Measurements from ENCODE around the gene UQCR11. TPM values are rescaled to one million over a fixed set of nuclear protein-coding genes. Genes with fewer than 3 reads are reported as not detected.
"Not testable (repeated sequence)": the region's sequence is repeated elsewhere in the genome, so short reads cannot be mapped to it uniquely, and the experiment has no call there.

The UQCR11 gene
- total RNA-seq, 1 donor from 2014 or later, result 171 TPM

DNA sequence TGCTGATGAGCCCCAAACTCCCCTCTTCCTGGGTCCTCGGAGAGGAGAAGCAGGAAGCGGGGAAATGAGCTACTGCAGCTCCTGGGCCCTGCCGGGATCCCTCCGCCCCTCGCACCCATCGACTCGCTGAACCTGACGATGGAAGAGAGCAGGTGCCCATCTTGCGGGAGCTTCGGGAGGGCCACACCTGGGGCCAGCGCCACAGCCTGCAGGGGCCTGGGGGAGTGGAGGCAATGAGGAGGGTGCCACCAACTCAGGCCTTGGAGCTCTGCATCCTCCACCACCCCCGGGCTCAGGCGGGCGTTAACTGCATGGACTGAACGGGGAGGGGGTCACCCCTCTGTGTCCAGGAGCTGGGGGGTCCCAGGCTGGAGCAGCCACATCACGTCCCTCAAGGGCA, 38.8 kb upstream of the UQCR11 start:
- DNase-seq (ENCODE audit: low spot score, unreplicated experiment), result no peak
- H3K36me3 Mint-ChIP-seq (ENCODE audit: insufficient read depth), result peaks cover 15% of the 10 kb centered on the region
- no peaks in the 10 kb centered on the region for H3K27me3 Mint-ChIP-seq
- H3K4me3 Mint-ChIP-seq (ENCODE audit: low read depth), result no peak overlapping the region
- H3K9me3 Mint-ChIP-seq (ENCODE audit: low read depth), result no peaks in the 10 kb centered on the region
- TF ChIP-seq, protein P1, sequence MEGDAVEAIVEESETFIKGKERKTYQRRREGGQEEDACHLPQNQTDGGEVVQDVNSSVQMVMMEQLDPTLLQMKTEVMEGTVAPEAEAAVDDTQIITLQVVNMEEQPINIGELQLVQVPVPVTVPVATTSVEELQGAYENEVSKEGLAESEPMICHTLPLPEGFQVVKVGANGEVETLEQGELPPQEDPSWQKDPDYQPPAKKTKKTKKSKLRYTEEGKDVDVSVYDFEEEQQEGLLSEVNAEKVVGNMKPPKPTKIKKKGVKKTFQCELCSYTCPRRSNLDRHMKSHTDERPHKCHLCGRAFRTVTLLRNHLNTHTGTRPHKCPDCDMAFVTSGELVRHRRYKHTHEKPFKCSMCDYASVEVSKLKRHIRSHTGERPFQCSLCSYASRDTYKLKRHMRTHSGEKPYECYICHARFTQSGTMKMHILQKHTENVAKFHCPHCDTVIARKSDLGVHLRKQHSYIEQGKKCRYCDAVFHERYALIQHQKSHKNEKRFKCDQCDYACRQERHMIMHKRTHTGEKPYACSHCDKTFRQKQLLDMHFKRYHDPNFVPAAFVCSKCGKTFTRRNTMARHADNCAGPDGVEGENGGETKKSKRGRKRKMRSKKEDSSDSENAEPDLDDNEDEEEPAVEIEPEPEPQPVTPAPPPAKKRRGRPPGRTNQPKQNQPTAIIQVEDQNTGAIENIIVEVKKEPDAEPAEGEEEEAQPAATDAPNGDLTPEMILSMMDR (IDR thresholded peaks at IDR 0.05; ENCODE audit: unreplicated experiment), result no peak
- no peak overlapping the region for H3K27ac Mint-ChIP-seq
- peaks cover 1% of the 10 kb centered on the region for H3K4me1 Mint-ChIP-seq (ENCODE audit: low read depth)

DNA sequence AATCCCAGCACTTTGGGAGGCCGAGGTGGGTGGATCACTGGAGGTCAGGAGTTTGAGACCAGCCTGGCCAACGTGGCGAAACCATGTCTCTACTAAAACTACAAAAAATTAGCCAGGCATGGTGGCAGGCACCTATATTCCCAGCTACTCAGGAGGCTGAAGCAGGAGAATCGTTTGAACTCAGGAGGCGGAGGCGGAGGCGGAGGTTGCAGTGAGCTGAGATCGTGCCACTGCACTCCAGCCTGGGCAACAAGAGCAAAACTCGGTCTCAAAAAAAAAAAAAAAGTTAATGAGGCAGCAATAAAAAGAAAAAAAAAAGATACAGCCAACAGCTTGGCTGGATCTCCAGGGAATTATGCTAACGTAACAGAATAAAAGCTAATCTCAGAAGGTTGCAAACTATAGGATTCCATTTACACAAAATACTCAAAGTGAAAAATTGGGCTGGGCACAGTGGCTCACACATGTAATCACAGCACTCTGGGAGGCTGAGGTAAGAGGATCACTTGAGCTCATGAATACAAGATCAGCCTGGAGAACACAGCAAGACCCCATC, 35.7 kb upstream of the UQCR11 start:
- not testable (repeated sequence) for H3K27me3 Mint-ChIP-seq; H3K9me3 Mint-ChIP-seq (ENCODE audit: low read depth)

DNA sequence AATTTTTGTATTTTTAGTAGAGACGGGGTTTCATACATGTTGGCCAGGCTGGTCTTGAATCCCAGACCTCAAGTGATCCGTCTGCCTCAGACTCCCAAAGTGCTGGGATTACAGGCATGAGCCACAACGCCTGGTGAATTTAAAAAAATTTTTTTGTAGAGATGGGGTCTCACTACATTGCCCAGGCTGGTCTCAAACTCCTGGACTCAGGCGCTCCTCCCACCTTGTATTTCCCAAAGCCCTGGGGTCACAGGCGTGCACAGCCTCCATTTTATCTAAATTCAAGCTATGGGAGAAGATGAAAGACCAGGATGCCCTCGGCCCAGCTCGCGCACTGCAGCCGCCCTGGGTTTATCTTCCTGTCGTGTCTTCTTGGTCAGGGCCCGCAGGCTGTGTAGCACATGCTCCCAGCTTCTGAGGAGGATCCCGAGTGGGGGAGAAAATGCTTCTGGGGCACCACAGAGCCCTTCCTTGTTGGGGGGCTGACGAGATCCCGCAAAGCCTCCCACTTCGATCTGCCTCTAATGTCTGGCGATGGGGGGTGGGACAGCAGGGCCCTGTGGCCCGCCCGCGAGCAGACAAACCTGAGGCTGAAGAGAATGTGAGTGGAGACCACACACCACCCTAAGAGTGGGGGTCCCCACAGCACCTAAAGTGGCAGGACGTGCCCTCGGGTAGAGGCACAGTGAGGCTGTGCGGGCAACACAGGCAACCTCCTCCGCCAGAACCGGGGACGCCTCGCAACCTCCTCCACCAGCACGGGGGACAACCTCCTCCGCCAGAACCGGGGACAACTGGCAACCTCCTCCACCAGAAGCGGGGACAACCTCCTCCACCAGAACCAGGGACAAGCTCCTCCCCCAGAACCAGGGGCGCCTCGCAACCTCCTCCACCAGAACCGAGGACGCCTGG, 31.3 kb upstream of the UQCR11 start:
- no peaks in the 10 kb centered on the region for H3K27me3 Mint-ChIP-seq
- H3K36me3 Mint-ChIP-seq (ENCODE audit: insufficient read depth), result peaks cover 27% of the 10 kb centered on the region
- no peak for DNase-seq (ENCODE audit: low spot score, unreplicated experiment)

More for the DNA sequence above, 35.7 kb upstream of the UQCR11 start:
- not testable (repeated sequence) for H3K4me1 Mint-ChIP-seq (ENCODE audit: low read depth); H3K27ac Mint-ChIP-seq; DNase-seq (ENCODE audit: low spot score, unreplicated experiment); H3K4me3 Mint-ChIP-seq (ENCODE audit: low read depth)
- H3K36me3 Mint-ChIP-seq (ENCODE audit: insufficient read depth), result peaks cover 23% of the 10 kb centered on the region

DNA sequence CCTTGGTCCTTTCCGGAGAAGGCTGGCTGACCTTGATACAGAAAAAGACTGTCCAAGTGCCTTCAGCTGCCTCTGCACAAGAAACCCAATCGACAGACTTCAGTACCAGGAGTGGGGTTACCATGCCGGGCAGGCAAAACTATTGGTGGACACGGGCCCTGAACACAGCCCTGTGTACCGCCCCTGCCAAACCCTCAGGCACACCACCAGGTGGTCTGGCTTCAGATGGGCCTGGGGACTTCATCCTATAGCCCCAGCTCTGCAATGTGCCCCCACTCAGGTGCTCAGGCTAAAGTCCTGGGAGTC, 29.6 kb upstream of the UQCR11 start:
- Mint-ChIP-seq H3K27me3 (no peaks in the 10 kb centered on the region), H3K9me3 (ENCODE audit: low read depth) (no peaks in the 10 kb centered on the region), H3K36me3 (ENCODE audit: insufficient read depth) (peaks cover 27% of the 10 kb centered on the region), H3K4me1 (ENCODE audit: low read depth) (peaks cover 1% of the 10 kb centered on the region), H3K4me3 (ENCODE audit: low read depth) (no peak overlapping the region), H3K27ac (no peak overlapping the region)
- TF ChIP-seq, protein P1 (IDR thresholded peaks at IDR 0.05; ENCODE audit: unreplicated experiment), result no peak
- no peak for DNase-seq (ENCODE audit: low spot score, unreplicated experiment)

More for the DNA sequence above, 31.3 kb upstream of the UQCR11 start:
- no peak overlapping the region for H3K27ac Mint-ChIP-seq
- no peak overlapping the region for H3K4me3 Mint-ChIP-seq (ENCODE audit: low read depth)
- TF ChIP-seq, protein P1 (IDR thresholded peaks at IDR 0.05; ENCODE audit: unreplicated experiment), result no peak
- peaks cover 1% of the 10 kb centered on the region for H3K4me1 Mint-ChIP-seq (ENCODE audit: low read depth)
- H3K9me3 Mint-ChIP-seq (ENCODE audit: low read depth), result no peaks in the 10 kb centered on the region

DNA sequence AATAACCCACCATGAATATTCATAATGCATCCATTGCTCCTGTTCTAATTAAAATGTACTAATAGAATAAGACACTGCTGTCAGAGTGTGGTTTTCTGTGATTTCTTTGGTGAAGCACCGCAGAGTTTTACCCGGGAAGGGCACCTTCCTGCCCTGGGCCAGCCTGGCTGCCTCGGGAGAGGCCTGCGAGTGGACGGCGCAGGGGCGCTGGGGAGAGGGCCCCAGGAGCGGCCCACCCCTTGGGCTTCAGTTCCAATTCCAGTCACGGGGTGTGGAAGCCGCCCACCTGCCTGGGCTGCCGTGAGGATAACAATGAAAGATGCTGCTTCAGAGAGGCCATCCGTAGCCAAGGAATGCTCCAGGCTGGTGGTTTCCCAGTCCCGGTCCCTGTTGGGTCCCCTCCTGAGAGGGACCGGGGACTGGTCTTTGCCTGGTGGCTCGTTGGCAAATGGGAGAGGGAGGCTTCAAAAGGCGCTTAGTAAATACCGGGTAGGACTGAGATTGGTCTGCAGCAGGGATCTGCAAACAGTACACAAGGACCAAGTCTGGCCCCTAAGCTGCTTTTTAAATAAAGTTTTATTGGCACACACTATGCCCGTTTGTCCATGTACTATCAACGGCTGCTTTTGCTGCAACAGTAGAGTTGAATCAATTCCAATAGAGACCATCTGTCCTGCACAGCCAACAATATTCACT, 29.1 kb upstream of the UQCR11 start:
- no peaks in the 10 kb centered on the region for H3K27me3 Mint-ChIP-seq
- H3K27ac Mint-ChIP-seq, result no peak overlapping the region
- peaks cover 22% of the 10 kb centered on the region for H3K36me3 Mint-ChIP-seq (ENCODE audit: insufficient read depth)
- no peaks in the 10 kb centered on the region for H3K4me1 Mint-ChIP-seq (ENCODE audit: low read depth)
- no peak overlapping the region for H3K4me3 Mint-ChIP-seq (ENCODE audit: low read depth)
- no peaks in the 10 kb centered on the region for H3K9me3 Mint-ChIP-seq (ENCODE audit: low read depth)
- DNase-seq (ENCODE audit: low spot score, unreplicated experiment), result no peak
- TF ChIP-seq, protein P1 (IDR thresholded peaks at IDR 0.05; ENCODE audit: unreplicated experiment), result no peak

All from progenitor cell of endocrine pancreas (in vitro differentiated cells).